Activated naive CD4-positive, alpha-beta T cell treated with anti-CD3 and anti-CD28 coated beads for 36 hours (primary cell): ENCODE results near the gene VEPH1. TPM values are rescaled to one million over a fixed set of nuclear protein-coding genes. Genes with fewer than 3 reads are reported as not detected.

Experiments used
- CTCF ChIA-PET: fragments of 350-600 bp; sonication (Branson Sonifier 250); formaldehyde crosslinking; loops from one replicate; lab custom pipeline; 2021; ENCODE audit warnings: antibody characterized with exemption; lab: Charles Lee
- DNase-seq: peaks from one replicate; pipeline ENCODE4 v3.0.0-alpha.2; 2020
- H3K27ac Mint-ChIP-seq: one replicate; pipeline ENCODE4 v1.8.0; 2021; ENCODE audit warnings: mild to moderate bottlenecking, mixed read lengths
- H3K27me3 Mint-ChIP-seq: one replicate; pipeline ENCODE4 v1.8.0; 2021; ENCODE audit warnings: low read depth, mixed read lengths
- H3K36me3 Mint-ChIP-seq: one replicate; pipeline ENCODE4 v1.8.0; 2021; ENCODE audit warnings: low read depth, mixed read lengths
- H3K4me1 Mint-ChIP-seq: one replicate; pipeline ENCODE4 v1.8.0; 2021; ENCODE audit warnings: low read depth, mixed read lengths
- H3K4me3 Mint-ChIP-seq: one replicate; pipeline ENCODE4 v1.8.0; 2021; ENCODE audit warnings: mild to moderate bottlenecking, moderate library complexity, mixed read lengths
- H3K9me3 Mint-ChIP-seq: one replicate; pipeline ENCODE4 v1.8.0; 2021; ENCODE audit warnings: mixed read lengths
- intact Hi-C: fragments of 100-400 bp; cut with micrococcal nuclease; formaldehyde crosslinking; loops from one replicate; pipeline ENCODE4 v1.15.1; 2023
- total RNA-seq, 2 experiments: library from RNA; stranded (reverse); gene quantifications; one replicate each; pipeline ENCODE4 v1.2.3, GENCODE V29; 2021

Gene VEPH1
- total RNA-seq, 2 experiments from 2014 or later: not detected

- CTCF ChIA-PET: no interaction called here
- H3K9me3 Mint-ChIP-seq: no peaks in the 10 kb centered on the region
- no peak overlapping the region for H3K4me3 Mint-ChIP-seq
- no peaks in the 10 kb centered on the region for H3K27me3 Mint-ChIP-seq
- DNase-seq: no peak
- no peaks in the 10 kb centered on the region for H3K36me3 Mint-ChIP-seq
- no peak overlapping the region for H3K27ac Mint-ChIP-seq
- H3K4me1 Mint-ChIP-seq: no peaks in the 10 kb centered on the region
- intact Hi-C loops: no loop called here
Measured at GRCh38 chr3:157265931-157266330, 237.3 kb downstream of the VEPH1 start.

GRCh38 chr3:157263027-157263426 is 240.2 kb downstream of the VEPH1 start:
- no peaks in the 10 kb centered on the region for H3K9me3 Mint-ChIP-seq
- DNase-seq: no peak
- no peaks in the 10 kb centered on the region for H3K27me3 Mint-ChIP-seq
- no peak overlapping the region for H3K27ac Mint-ChIP-seq
- CTCF ChIA-PET: no interaction called here
- H3K4me3 Mint-ChIP-seq: no peak overlapping the region
- no peaks in the 10 kb centered on the region for H3K36me3 Mint-ChIP-seq
- no peaks in the 10 kb centered on the region for H3K4me1 Mint-ChIP-seq
- intact Hi-C loops: no loop called here

GRCh38 chr3:157261000-157261399 is 242.2 kb downstream of the VEPH1 start:
- no peak overlapping the region for H3K4me3 Mint-ChIP-seq
- intact Hi-C loops: no loop called here

GRCh38 chr3:157259825-157260224 is 243.4 kb downstream of the VEPH1 start:
- Mint-ChIP-seq H3K27me3 (no peaks in the 10 kb centered on the region), H3K4me3 (no peak overlapping the region), H3K4me1 (no peaks in the 10 kb centered on the region), H3K27ac (no peak overlapping the region), H3K36me3 (no peaks in the 10 kb centered on the region), H3K9me3 (no peaks in the 10 kb centered on the region)
- DNase-seq: no peak
- CTCF ChIA-PET: no interaction called here
- intact Hi-C loops: no loop called here

More at GRCh38 chr3:157261000-157261399, 242.2 kb downstream of the VEPH1 start:
- no peak overlapping the region for H3K27ac Mint-ChIP-seq
- no peaks in the 10 kb centered on the region for H3K36me3 Mint-ChIP-seq
- H3K9me3 Mint-ChIP-seq: no peaks in the 10 kb centered on the region
- CTCF ChIA-PET: interaction anchor here (0.6 kb wide), 1 partner anchor 865 kb away, joined by 3 read pairs; no protein-coding TSS in a partner anchor
- no peaks in the 10 kb centered on the region for H3K4me1 Mint-ChIP-seq
- no peaks in the 10 kb centered on the region for H3K27me3 Mint-ChIP-seq
- no peak for DNase-seq

GRCh38 chr3:157257101-157257500 is 246.1 kb downstream of the VEPH1 start:
- H3K4me1 Mint-ChIP-seq: no peaks in the 10 kb centered on the region
- no peaks in the 10 kb centered on the region for H3K9me3 Mint-ChIP-seq
- no peaks in the 10 kb centered on the region for H3K27me3 Mint-ChIP-seq
- DNase-seq: no peak
- H3K27ac Mint-ChIP-seq: no peak overlapping the region
- no peak overlapping the region for H3K4me3 Mint-ChIP-seq
- H3K36me3 Mint-ChIP-seq: no peaks in the 10 kb centered on the region
- CTCF ChIA-PET: interaction anchor here (0.6 kb wide), 1 partner anchor 24 kb away, joined by 3 read pairs; no protein-coding TSS in a partner anchor
- intact Hi-C loops: no loop called here

- H3K4me3 Mint-ChIP-seq: no peak overlapping the region
- no peak overlapping the region for H3K27ac Mint-ChIP-seq
- no peak for DNase-seq
- CTCF ChIA-PET: no interaction called here
- no peaks in the 10 kb centered on the region for H3K27me3 Mint-ChIP-seq
- H3K4me1 Mint-ChIP-seq: no peaks in the 10 kb centered on the region
- no peaks in the 10 kb centered on the region for H3K36me3 Mint-ChIP-seq
- H3K9me3 Mint-ChIP-seq: no peaks in the 10 kb centered on the region
- intact Hi-C loops: no loop called here
Measured at GRCh38 chr3:157255797-157256196, 247.4 kb downstream of the VEPH1 start.

GRCh38 chr3:157251685-157252084 is 251.5 kb downstream of the VEPH1 start:
- Mint-ChIP-seq H3K9me3 (no peaks in the 10 kb centered on the region), H3K27ac (no peak overlapping the region), H3K36me3 (no peaks in the 10 kb centered on the region), H3K27me3 (no peaks in the 10 kb centered on the region), H3K4me3 (no peak overlapping the region), H3K4me1 (peaks cover 8% of the 10 kb centered on the region)
- intact Hi-C loops: no loop called here
- no peak for DNase-seq
- CTCF ChIA-PET: interaction anchor here (0.6 to 0.7 kb wide), 2 partner anchors 13 to 119 kb away, joined by 3 read pairs; no protein-coding TSS in a partner anchor

- no peaks in the 10 kb centered on the region for H3K9me3 Mint-ChIP-seq
- intact Hi-C loops: no loop called here
- no peak overlapping the region for H3K27ac Mint-ChIP-seq
- H3K4me3 Mint-ChIP-seq: no peak overlapping the region
- no peaks in the 10 kb centered on the region for H3K36me3 Mint-ChIP-seq
- H3K27me3 Mint-ChIP-seq: no peaks in the 10 kb centered on the region
- peaks cover 8% of the 10 kb centered on the region for H3K4me1 Mint-ChIP-seq
- CTCF ChIA-PET: no interaction called here
- DNase-seq: no peak
Measured at GRCh38 chr3:157249606-157250005, 253.6 kb downstream of the VEPH1 start.

- Mint-ChIP-seq H3K4me3 (no peak overlapping the region), H3K9me3 (no peaks in the 10 kb centered on the region), H3K36me3 (peaks cover 1% of the 10 kb centered on the region), H3K4me1 (peaks cover 8% of the 10 kb centered on the region), H3K27ac (no peak overlapping the region), H3K27me3 (no peaks in the 10 kb centered on the region)
- no peak for DNase-seq
- intact Hi-C loops: no loop called here
- CTCF ChIA-PET: no interaction called here
Measured at GRCh38 chr3:157248590-157249422, 254.4 kb downstream of the VEPH1 start.

GRCh38 chr3:157247391-157247790 is 255.8 kb downstream of the VEPH1 start:
- H3K4me1 Mint-ChIP-seq: peaks cover 8% of the 10 kb centered on the region
- no peaks in the 10 kb centered on the region for H3K27me3 Mint-ChIP-seq
- no peak overlapping the region for H3K27ac Mint-ChIP-seq
- CTCF ChIA-PET: no interaction called here
- no peaks in the 10 kb centered on the region for H3K9me3 Mint-ChIP-seq
- peaks cover 1% of the 10 kb centered on the region for H3K36me3 Mint-ChIP-seq
- intact Hi-C loops: no loop called here
- DNase-seq: no peak
- H3K4me3 Mint-ChIP-seq: no peak overlapping the region

- no peak for DNase-seq
- Mint-ChIP-seq H3K27me3 (no peaks in the 10 kb centered on the region), H3K27ac (no peak overlapping the region), H3K4me3 (no peak overlapping the region), H3K9me3 (no peaks in the 10 kb centered on the region), H3K4me1 (peaks cover 4% of the 10 kb centered on the region), H3K36me3 (peaks cover 1% of the 10 kb centered on the region)
- intact Hi-C loops: no loop called here
- CTCF ChIA-PET: no interaction called here
Measured at GRCh38 chr3:157242836-157243235, 260.4 kb downstream of the VEPH1 start.

GRCh38 chr3:157241599-157241998 is 261.6 kb downstream of the VEPH1 start:
- intact Hi-C loops: no loop called here
- H3K27ac Mint-ChIP-seq: no peak overlapping the region
- DNase-seq: no peak
- peaks cover 2% of the 10 kb centered on the region for H3K4me1 Mint-ChIP-seq
- H3K27me3 Mint-ChIP-seq: no peaks in the 10 kb centered on the region
- H3K4me3 Mint-ChIP-seq: no peak overlapping the region
- no peaks in the 10 kb centered on the region for H3K9me3 Mint-ChIP-seq
- H3K36me3 Mint-ChIP-seq: peaks cover 1% of the 10 kb centered on the region
- CTCF ChIA-PET: interaction anchor here (0.7 to 2.8 kb wide), 3 partner anchors 66 to 512 kb away, joined by 3 to 13 read pairs (median 3); no protein-coding TSS in a partner anchor

- H3K4me3 Mint-ChIP-seq: no peak overlapping the region
- peaks cover 2% of the 10 kb centered on the region for H3K4me1 Mint-ChIP-seq
- no peaks in the 10 kb centered on the region for H3K9me3 Mint-ChIP-seq
- DNase-seq: no peak
- CTCF ChIA-PET: interaction anchor here (0.7 to 2.8 kb wide), 9 partner anchors 17 to 857 kb away, joined by 3 to 13 read pairs (median 3); partner anchors contain the start of gene CCNL1
- no peaks in the 10 kb centered on the region for H3K27me3 Mint-ChIP-seq
- peaks cover 1% of the 10 kb centered on the region for H3K36me3 Mint-ChIP-seq
- intact Hi-C loops: no loop called here
- no peak overlapping the region for H3K27ac Mint-ChIP-seq
Measured at GRCh38 chr3:157240408-157240807, 262.8 kb downstream of the VEPH1 start.
